GM19025 (cell line): Measurements from ENCODE around the gene KLK10.
"Not testable (repeated sequence)": the region's sequence is repeated elsewhere in the genome, so short reads cannot be mapped to it uniquely, and the experiment has no call there.

Source experiments
- ATAC-seq: cut with Tn5 transposase; IDR thresholded peaks from one replicate; pipeline ENCODE4 v1.9.1; 2021; ENCODE audit warnings: mild to moderate bottlenecking, low read depth, moderate library complexity; ENCODE audit not compliant: unreplicated experiment

The KLK10 gene

DNA sequence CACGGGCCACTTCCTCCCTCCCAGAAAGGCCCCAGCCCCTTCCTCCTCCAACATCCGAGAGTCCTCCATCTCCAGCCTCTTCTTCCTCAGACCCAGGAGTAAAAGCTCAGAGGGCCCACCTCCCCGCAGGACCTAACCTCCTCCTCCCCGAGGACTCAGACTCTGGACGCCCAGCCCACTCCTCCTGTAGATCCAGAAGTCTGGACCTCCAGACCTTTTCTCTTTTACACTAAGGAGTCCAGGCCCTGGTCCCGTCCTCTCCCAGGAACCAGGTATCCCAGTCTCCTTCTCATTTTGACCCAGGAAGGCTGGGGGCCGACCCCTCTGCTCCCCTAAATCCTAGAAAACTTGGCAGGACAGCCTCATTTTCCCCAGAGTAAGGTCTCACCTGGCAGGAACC, 16.2 kb downstream of the KLK10 start:
- ATAC-seq, result no peak

DNA sequence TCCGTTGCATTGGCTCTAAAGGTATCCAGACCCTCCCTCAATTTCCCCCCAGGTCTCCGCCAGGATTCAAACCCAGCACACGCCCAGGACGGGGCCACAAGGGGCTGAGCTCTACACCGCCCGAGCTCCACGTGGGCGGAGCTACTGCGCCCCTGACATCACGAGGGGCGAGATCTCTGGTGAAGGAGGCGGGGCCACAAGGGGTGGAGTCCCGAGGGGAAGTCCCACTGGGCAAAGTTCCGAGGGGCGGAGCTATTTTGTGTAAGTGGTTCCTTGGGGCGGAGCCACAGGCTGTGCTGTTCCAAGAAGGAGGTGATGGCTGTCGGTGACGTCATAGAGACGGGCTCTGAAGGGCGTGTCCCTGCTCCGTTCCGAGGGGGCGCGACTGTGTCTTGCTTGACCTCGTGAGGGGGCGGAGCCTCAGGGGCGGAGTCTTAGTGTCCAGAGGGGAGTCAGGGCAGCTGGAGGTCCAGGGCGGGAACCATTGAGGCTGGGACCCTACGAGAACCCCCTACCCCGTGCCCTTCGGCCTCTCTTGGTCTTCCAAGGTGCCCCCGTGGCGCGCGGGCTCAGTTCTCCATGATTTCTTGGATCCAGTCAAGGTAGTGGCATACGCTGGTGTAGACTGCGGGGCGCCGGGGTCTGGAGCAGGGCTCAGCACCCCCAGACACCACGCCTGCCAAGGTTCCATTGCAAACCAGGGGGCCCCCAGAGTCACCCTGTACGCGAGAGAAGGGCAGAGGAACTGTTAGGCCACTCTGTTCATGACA, 16.8 kb downstream of the KLK10 start:
- ATAC-seq, result no peak

DNA sequence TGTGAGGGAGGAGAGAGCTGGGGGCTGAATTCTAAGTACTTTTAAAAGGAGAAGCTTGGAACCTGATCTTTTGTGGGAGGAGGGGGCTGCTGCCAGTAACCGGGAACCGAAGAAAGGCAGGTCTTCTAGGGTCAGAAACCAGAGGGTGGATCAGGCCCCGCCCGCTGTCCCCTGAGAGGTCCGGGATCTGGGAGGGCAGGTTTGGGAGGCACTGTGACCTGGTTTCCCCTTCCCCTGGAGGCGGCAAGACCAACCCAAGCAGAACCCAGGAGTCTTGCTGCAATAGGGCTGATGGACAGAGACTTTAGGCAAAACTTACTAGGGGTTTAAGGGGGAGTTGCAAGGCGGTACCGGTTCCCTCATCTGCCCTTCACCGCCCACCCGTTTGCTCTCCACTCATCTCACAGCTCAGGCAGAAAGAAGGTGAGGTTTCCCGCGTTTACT, 17.4 kb downstream of the KLK10 start:
- no peak for ATAC-seq

DNA sequence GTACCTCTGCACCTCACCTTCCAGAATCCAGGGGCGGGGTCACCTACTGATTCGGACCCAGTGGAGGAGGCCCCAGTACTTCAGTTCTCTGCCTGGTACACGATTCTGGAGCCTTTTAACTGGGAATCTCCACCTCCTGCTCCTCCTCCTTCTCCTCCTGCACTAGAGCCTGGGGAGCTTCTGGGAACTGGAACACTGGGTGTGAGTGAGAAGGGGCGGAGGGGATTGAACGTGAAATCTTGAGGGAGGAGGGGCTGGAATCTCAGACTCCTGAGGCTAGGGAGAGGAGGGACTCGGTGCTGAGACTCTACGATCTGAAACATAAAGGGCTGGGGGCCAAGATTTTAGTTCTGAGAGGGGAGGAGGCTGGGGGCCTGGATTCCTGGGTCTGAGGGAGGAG, 18.0 kb downstream of the KLK10 start, which contains the start of gene KLK8:
Gene KLK8, minus strand, starts transcription at position 90 of the 400 bp plus-strand sequence. CDS start 437 bp downstream, outside the sequence.
- ATAC-seq, result no peak

DNA sequence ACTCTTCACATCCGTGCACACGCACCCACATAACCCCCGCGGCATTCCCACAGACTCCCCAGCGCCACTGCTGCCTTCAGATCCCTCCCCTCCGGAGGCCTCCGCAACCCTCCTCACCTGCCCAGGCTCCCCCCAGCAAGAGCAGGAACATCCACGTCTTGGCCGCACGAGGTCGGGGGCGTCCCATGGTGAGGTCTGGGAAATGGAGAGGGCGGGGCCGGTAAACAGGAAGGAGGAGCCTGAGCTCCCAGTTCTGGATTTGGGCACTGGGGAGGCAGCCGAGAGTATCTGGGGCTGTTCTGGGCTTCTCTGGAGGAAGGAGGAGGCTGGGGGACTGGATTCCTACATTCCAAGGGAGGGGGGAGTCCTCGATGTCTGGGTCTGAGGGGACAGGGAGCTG, 18.5 kb downstream of the KLK10 start:
- no peak for ATAC-seq

DNA sequence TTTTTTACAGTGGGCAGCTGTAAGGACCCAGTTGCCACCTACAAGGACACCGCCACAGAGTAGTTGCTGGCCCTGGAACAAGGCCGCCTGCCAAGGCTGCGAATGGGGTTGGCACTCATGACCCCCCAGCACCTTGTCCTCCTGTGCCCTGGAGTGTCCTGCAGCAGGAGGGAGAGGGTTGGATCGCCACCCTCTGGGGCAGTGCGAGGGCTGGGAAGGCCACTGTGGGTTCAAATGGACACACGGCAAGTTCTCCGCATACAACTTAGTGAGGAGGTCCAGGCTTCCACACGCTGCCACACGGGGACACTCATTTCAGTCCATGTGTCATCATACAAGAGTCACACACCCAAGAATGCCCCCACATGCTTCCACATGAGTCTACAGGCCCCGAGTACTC, 19.1 kb downstream of the KLK10 start:
- no peak for ATAC-seq

DNA sequence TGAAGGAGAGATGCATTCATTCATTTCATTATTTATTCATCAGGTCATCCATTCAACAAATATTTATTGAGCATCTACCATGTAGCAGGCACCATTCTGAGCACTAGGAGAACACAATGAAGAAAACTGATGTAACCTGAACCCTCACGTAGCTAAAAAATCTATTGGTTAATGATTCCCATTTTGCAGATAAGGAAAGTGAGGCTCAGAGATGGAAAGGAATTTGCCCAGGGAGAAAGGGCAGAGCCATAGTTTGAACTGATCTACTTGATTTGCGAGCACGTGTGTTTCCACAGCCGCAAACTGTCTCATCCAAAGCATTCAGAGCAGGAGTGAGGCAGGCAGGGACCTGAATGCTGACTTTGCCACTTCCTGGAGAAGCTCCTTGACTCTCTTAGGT, 20.8 kb downstream of the KLK10 start:
- no peak for ATAC-seq

DNA sequence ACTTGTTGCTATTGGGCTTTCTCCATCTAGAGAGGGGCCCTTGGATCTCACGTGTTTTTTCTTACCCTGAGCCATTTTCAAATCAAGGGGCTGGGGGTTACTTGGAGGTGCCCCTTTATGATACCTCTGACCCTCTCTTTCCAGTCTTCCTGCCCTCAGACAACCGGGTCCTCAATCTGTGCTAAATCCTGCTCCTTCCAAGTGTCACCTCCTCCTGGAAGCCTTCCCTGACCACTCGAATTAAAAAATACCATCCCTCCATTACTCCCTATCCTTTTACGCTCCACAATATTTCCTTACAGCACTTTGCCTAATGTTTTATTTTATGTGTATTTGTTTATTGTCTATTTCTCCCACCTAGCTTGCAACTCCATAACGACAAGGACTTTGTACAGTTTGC, 21.4 kb downstream of the KLK10 start:
- ATAC-seq, result no peak

DNA sequence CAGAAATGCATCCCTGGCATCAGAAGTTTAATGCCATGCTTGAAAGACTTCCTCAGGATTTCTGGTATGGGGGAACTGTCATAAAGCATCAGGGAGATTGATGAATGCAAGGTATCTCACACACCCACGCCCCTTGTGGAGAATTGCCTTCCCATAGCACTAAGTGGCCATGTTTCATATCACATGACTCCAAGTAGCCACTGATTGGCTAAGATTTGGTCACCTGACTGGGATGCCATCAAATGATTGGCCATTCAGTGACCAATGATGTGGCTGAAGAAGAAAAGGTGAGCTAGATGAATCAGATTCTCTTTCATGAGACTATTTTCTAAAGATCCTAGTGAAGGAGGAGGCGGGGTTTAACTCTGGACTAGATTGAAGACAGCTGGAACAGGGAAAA, 25.4 kb downstream of the KLK10 start:
- no peak for ATAC-seq

DNA sequence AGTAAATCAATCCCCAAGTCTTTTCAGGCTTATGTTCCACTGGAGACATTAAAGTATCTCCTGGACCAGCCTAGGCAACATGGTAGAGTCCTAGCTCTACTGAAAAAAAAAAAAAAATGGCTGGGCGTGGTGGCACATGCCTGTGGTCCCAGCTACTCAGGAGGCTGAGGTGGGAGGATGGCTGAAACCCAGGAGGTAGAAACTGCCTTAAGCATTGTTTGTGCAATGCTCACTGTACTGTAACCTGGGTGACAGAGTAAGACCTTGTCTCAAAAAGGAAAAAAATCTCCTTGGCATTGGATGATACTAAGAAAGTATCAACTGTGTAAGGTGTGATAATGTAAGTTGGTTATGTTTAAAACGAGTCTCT, 26.9 kb downstream of the KLK10 start:
- no peak for ATAC-seq

DNA sequence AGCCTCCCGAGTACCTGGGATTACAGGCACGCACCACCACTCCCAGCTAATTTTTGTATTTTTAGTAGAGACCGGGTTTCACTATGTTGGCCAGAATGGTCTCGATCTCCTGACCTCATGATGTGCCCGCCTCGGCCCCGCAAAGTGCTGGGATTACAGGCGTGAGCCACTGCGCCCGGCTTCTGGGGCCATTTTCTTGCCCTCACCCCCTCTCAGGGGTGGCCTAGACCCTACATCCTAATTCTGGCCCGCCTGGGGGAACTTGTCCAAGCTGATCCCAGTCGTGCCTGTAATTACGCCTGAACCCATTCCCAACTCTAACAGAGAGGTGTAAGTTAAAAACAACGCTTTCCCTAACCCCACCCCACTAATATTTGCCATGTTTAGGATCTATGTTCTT, 35.1 kb downstream of the KLK10 start:
- not testable (repeated sequence) for ATAC-seq

DNA sequence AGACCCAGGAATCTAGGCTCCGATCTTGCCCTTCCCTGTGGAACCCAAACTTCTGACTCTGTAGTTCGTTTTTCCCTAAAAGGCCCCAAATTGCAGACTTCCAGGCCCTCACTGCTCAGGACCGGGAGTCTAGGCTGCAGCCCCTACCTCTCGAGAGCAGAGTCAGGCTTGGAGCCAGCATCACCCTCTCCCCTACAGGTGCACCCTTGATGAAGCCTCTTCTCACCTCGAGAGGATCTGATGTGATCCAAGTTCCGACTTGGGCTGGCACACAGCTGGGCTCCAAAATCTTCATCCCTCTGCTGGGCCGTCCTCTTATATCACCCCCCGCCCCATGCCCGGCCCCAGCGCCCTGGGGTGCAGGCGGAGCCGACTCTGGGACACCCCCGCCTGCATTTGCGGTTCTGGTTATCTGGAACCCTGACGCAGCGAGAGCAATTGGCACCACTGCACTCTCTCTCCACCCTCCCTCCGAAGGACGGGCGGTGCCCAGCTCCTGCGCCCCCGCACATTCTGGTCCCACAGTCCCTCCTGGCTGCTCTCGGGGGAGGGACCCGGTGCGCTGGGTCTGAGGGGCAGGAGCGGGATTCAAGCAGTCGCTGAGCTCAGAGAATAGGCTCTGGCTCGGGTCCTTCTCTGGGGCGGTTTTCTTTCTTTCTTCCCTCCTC, 35.8 kb downstream of the KLK10 start, which contains the start of gene KLK7:
Gene KLK7, minus strand, starts transcription at position 293 of the 668 bp plus-strand sequence. CDS start 1,518 bp downstream, outside the sequence.
- no peak for ATAC-seq

DNA sequence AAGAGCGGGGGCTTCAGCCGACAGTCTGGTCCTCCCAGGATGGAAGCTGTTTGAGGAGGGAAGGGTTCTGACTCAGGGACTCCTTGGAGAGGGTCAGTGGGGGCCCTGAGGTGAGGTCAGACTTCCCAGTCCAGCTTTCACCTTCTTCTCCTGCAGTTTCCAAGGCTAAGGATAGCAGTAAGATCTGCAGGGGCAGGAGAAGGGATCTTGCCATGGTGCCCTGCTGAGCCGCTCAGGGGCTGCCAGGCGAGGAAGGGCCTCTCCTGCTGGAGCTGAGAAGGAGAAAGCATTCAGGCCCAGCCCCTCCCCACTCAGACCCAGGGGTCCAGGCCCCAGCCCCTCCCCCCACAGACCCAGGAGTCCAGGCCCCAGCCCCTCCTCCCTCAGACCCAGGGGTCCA, 37.3 kb downstream of the KLK10 start:
- no peak for ATAC-seq

DNA sequence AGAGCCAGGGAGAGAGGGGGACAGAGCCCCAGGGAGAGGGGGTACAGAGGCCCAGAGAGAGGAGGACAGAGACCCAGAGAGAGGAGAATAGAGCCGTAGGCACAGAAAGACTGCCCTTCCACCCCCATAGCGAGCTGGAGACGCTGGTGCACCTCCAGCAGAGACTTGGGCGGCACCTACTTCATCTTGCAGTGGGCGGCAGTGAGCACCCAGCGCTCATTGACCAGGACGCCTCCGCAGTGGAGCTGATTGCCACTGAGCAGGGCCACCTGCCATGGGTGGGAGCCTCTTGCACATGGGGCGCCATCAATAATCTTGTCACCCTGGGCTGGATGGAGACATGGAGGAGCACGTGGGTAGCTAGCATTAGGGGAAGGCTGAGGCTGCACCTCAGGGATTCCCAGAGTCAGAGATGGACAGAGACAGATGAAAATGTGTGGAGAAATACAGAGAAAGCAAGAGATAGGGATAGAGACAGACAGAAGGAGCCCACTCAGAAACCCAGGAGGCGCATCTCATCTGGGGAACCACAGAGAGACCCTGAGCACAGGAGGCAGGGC, 37.8 kb downstream of the KLK10 start:
- ATAC-seq, result no peak

DNA sequence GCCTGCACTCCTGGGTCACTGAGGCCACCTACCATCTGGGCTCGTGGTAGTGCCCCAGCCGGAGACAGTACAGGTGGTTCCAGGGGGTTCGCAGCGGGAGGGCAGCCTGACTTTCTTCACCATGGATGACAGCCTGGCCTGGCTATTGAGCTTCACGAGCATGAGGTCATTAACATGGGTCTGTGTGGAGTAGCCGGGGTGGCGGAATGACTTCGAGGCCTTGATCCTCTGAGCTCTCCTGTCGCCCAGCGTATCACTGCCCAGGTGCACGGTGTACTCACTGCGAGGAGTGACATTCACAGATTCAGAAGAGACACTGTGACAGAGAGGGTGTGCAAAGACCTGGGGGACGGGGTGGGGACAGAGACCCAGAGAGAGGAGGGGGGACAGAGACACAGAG, 39.3 kb downstream of the KLK10 start:
- no peak for ATAC-seq

DNA sequence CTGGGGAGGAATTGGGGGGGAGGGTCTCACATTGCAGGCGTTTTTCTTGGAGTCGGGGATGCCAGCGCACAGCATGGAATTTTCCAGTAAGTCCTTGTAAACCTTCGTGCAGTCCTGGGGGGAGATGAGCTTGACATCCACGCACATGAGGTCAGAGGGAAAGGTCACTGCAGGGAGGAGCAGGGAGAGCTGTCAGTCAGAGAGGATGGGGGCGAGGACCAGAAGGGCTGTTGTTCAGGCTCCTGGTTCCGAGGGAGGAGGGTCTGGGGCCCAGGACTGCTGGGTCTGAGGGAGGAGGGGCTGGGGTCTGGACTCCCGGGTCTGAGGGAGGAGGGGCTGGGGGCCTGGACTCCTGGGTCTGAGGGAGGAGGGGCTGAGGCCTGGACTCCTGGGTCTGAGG, 39.8 kb downstream of the KLK10 start:
- ATAC-seq, result no peak

DNA sequence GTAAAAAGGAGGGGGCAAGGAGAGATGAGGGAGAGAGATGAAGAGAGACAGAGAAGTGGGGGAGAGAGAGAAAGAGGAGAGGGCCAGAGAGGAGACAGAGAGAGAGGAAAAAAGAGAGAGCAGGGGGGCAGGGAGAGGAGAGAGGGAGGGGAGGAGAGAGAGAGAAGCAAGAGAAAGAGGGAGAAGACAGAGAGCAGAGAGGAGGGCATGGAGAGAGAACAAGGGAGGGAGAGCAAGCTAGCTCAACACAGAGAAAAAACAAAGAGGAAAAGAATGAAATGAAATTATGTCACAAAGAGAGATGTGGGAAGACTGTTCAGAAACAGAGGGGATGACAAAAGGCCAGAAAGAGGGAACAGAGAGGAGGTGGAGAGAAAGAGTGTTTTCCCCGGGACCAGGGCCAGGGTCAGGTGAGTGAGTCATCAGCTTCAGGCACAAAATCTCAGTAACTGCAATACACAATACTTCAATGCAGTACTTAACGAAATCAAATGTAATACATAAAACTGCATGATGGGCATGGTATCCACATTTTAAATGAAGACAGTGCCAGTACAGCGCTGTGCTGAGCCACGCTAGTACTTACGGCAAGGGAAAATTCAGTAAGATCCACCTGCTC, 40.6 kb downstream of the KLK10 start:
- no peak for ATAC-seq

DNA sequence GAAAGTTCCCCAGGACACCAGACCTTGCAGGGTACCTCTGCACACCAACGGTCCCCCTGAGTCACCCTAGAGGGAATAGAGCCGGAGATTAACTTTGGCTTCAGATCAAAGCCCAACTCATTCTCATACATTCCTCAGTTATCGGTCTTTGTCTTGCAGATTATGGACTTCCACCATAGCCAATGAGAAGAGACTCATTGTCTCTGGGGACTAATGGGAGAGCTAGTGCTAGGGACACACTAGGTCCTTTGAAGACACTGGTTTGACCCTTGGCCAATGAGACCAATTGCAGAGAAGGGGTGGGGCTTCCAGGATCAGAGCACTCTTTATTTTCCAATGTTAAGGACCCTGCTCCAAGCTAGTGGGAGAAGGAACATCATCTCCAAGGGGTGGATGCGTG, 41.9 kb downstream of the KLK10 start:
- ATAC-seq, result no peak

DNA sequence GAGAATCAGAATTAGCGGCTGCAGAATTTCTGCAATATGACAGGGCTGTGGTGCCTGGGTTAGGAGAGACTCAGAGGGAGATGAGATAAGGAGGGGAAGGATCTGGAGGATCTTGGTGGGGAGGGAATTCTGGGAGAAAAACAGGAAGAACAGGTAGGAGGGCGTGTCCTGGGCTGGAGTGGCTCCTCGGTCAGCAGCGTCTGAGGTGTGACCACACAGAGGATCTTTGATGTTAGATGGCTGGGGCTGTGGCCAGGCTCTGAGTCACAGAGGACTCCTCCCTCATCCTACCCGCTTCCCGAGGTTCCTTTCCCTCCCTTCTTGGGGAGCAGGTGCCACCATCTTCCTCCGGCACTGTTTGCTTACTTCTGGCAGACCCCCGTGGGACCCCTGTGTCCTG, 43.7 kb downstream of the KLK10 start:
- ATAC-seq, result no peak

DNA sequence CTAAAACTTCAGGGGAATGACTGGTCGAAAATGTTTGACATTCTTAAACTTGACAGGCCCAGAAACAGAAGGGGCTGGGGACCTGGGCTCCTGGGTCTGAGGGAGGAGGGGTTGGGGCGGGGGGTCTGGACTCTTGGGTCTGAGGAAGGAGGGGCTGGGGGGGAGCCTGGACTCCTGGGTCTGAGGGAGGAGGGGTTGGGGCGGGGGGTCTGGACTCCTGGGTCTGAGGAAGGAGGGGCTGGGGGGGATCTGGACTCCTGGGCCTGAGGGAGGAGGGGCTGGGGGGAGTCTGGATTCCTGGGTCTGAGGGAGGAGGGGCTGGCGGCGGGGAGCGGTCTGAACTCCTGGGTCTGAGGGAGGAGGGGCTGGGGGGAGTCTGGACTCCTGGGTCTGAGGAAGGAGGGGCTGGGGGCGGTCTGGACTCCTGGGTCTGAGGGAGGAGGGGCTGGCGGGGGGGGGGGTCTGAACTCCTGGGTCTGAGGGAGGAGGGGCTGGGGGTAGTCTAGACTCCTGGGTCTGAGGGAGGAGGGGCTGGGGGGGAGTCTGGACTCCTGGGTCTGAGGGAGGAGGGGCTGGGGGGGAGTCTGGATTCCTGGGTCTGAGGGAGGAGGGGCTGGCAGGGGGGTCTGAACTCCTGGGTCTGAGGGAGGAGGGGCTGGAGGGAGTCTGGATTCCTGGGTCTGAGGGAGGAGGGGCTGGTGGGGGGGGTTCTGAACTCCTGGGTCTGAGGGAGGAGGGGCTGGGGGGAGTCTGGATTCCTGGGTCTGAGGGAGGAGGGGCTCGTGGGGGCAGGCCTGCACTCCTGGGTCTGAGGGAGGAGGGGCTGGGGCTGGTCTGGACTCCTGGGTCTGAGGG, 44.6 kb downstream of the KLK10 start:
- no peak for ATAC-seq
